HG03060 (cell line): Measurements from ENCODE around the gene PCSK2.

ENCODE experiments used
- ATAC-seq: cut with Tn5 transposase; IDR thresholded peaks from one replicate; pipeline ENCODE4 v1.9.1; 2021; ENCODE audit warnings: low read depth, moderate number of reproducible peaks; ENCODE audit not compliant: unreplicated experiment

Gene PCSK2

DNA sequence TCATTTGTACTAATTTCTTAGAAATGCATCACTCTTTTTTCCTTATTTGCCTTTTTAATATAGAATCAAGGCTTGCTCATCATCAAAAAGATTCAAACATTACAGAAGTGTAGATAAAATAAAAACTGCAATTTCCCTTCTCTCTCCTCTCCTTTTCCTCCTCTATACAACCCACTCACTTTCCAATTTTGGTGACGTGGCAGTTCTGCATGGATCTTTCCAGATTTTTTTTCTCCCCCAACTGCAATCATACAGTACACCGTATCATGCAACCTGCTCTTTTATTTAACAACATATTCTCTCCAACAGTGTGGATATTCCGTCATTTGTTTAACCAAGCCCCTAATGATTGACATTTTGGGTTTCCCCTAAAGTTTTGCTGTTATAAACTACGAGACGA is 163.8 kb downstream of the PCSK2 start:
- ATAC-seq, result no peak

DNA sequence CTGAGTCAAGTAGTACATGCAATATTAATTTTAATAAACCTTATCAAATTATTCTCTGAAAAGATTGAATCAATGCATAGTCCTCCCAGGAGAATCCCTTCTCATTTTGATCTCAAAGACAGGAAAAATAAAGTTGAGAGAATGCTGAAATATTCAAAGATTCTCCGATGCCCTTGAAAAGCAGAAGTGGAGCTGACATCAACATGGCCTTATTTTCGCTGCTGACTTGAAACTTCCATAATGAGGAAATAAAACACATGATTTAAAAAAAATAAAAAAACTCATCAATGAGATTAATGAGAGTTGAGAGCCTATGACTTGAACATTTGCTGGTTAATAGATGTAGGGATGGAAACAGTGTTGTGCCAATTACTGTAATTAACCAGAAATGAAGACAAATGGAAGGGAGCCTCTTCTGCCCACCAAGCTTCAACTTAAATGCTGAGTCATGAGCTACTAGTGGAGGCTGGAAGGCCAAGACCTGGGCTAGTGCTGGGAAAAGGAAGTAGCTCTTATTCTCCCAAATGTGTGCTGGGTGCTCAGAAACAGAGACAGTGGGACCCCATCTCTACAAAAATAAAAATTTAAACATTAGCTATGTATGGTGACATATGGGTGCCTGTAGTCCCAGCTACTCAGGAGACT is 164.4 kb downstream of the PCSK2 start:
- ATAC-seq, result no peak

DNA sequence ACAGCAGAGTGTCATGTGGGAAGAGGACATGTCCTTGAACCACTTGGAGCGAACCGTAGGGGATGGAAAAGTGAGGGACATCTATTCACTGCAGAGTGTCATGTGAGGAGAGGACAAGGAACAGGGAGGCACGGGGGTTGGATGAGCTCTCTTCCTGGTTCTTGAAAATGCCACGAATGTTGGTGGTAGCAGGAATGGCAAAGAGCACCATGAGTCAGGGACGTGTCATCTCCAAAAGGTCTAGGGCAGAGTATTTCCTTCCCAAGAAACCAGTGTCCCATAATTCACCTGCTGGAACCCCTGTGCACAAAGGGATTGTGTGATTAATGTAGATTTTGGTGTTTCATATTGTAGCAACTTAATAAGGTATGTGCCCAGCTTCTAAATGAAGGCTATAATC is 167.6 kb downstream of the PCSK2 start:
- ATAC-seq, result no peak

DNA sequence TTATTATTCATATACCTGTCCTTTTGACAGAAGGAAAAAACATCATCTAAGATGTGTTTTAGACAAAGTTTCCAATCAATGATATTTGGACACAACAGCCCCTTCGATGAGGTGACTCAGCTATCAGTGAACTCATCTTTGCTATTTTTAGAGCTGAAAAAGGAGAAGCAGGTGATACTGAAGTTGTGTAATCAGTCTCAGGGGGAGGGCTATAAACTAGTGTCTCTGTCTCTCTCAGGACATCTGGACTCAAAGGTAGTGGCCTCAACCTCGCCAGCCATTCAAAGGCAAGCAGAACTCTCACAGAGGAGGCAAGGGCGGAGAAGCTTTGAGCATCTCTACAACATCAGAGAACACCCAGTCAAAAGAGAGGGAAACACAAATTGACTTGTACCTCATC is 168.9 kb downstream of the PCSK2 start:
- ATAC-seq, result no peak

DNA sequence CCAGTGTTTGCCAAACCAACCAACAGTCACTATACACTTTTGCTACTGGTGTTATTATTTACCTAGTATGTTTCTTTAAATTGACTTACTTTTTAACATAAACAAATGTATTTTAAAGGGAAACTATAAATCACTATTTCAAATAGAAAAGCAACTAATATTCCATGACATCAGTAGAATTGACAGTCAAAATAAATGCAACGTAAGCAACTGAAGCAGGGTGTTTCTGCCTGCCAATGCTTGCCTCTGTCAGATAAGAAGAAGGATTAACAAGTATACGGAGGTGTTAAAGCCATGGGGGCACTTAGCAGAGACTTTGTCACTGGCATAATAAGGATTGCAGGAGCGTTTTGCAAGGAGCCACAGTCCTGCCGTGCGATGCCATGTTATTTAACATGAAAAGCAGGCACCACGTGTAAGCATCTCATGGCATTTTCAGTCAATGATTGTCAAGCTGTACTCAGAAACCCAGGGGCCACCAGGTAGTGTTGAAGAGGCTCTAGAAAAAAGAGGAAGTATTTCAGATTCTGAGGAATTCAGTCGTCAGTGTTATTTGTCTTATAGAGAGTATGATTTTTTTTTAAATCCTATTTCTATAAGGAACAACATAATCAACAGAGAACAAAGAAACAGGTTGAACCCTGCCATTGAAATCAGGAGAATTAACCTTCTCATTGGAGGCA is 172.6 kb downstream of the PCSK2 start:
- no peak for ATAC-seq

DNA sequence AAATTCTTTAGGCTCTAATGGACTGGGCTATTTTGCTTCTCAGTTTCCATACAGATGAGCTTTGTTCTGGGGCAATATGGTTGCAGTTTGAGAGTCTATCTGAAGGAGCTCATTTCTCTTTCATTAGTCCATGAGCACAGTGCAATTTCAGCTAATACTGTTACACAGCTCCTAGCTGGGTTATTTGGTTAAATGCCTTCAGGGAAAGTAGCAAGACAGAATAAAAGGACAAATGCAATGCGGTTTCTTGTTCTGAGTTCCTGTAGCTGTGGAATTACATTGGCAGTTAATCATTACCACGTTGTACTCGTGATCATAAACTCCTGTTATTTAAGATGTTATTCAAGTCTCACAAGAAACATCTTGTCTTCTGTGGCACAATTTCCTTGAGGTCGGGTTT is 176.6 kb downstream of the PCSK2 start:
- no peak for ATAC-seq

DNA sequence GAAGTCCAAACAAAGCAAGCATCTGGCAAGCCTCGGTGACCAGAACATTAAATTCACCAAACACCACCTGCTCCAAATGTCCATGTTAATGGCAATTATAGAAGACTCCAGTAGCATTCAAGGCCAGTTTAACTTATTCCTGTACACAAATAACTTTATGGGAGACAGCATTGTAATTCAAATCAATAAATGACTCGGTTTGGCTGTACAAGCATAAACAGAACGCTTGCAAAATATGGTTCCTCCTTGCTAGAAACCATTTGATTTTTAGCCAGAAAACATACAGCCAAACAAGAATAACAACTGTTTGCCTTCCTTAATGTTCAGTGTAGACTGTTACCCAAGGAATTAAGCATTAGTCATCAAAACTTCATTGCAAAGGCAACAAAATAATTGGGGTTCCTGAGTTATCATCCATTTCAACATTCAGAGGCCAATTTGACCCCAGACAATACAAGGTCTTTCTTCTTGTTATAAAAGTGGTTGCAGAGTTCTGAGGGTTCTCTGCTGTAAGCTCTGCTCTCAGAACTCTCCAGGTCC is 179.3 kb downstream of the PCSK2 start:
- no peak for ATAC-seq

DNA sequence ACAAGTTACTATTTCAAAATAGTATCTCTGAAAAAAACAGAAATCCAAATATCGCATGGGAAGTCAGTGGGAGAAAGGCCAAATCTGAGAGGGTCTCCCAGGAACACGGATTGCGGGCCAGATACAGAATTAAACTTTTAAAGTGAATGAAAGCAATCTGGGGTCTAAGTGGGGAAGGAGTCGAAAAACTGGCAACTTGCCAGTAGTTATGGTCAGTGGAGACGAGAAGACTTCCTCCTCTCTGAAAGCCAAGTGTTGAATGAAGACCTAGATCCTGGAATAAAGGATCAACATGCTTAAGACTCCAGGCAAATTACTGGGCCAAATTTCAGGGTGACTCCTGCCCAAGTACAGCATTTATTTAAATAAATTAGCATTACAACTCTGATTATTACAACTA is 180.7 kb downstream of the PCSK2 start:
- ATAC-seq, result no peak

DNA sequence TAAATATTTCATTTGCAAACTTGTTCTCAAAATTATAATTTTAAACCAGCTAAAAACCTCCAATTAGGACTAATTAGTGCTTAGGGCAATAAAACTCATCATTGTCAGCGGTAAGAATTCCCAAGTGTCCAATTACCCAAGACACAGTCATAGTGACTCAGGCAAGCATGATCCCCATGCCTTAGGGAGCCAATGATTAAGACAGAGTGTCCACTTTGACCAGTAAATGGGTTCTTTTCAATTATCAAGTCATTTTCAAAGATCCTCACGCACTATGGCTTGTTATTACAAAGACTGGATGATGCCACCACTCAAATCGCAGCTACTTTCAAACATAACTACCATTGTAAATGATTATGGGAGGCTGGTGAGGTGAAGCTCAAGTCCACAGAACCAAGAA is 190.4 kb downstream of the PCSK2 start:
- no peak for ATAC-seq

DNA sequence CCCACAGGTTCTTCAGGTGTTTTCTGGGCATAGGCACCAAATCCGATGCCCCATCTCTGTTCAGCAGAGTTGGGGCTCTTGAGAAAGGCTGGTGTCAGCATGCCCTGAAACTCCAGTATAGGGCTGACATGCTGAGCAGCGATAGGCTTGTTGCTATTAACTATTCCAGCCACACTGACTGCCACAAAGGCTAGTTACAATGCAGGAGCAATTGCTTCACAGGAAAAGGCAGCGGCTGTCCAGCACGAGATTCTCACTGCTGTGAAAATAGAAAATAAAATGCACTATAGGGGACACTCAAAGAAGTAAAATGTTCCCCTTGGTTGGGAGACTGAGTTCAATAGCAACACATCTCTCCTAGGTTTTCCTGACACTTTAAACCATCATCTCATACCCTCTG is 191.9 kb downstream of the PCSK2 start:
- ATAC-seq, result no peak

DNA sequence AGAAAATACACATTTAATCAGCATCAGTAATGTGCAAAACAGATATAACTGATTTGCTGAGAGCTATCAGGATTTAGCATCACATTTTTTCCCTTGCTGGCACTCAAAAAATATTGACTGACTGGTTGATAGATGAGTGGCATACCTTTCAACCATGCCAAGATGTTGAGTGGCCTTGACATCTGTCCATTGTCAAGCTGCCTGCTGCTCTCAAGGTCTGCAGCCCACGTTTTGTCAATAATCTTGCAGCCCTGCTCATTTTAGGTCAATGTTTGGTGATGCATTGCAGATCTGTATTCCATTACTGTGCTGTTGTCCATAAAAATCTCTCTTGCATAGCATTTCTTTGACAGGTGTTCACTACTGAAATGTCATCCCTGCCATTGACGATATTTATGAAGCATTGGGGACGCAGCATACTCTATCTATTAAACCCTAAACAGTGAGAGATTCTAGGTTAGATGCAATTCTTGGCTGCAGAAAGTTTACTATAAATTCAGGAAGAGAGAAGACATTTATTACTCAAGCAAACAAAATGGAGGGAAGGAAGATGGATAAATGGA is 192.7 kb downstream of the PCSK2 start:
- ATAC-seq, result no peak

DNA sequence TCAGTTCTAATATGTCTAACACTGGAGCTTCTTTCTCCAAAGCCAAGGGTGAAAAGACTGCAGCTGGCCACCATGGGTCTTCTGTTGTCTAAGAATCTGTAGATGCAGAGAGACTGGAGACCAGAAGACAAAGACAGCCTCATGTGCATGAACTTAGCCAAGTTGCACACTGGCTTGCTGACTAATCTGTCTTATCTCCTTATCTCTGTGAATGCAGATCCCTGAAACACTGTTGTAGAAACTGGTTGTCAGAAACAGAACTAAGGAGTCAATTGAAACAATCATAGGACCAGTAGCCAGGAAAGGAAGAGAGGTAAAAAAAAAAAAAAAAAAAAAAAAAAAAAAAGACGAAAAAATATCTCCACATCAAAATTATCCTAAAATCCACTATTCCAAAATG is 194.7 kb downstream of the PCSK2 start:
- ATAC-seq, result no peak

DNA sequence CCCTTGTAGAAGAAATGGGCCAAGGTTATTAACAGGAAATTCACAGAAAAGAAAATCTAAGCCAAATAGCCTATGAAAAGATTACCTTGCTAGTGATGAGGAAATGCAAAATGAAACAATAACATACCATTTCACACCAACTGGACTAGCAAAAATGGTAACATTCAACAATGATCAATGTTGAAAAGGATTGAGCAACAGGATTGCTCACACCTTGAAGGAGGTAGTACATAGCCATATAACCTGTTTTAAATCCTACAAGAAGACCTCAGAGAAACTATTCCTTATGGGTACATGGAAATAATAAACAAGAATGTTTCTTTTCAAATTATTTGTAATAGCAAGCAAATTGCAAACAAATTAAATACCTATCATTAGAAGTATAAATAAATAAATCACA is 196.9 kb downstream of the PCSK2 start:
- no peak for ATAC-seq

DNA sequence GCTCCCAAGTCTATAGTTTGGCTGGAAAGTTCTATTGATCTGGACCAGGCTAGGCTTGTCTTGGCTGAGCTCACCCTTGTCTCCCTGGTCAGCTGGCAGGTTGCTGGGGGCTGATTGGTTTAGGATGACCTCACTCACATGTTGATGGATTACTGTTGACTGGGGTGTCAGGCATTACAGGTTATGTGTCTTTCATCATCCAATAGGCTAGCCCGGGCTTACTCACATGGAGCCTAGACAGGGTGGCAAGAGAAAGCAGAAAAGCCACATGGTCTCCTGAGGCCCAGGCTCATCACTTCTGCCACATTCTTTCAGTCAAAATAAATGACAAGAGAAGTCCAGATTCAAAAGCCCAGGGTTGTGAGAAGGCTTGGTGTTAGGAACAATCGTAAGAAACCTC is 200.8 kb downstream of the PCSK2 start:
- no peak for ATAC-seq

DNA sequence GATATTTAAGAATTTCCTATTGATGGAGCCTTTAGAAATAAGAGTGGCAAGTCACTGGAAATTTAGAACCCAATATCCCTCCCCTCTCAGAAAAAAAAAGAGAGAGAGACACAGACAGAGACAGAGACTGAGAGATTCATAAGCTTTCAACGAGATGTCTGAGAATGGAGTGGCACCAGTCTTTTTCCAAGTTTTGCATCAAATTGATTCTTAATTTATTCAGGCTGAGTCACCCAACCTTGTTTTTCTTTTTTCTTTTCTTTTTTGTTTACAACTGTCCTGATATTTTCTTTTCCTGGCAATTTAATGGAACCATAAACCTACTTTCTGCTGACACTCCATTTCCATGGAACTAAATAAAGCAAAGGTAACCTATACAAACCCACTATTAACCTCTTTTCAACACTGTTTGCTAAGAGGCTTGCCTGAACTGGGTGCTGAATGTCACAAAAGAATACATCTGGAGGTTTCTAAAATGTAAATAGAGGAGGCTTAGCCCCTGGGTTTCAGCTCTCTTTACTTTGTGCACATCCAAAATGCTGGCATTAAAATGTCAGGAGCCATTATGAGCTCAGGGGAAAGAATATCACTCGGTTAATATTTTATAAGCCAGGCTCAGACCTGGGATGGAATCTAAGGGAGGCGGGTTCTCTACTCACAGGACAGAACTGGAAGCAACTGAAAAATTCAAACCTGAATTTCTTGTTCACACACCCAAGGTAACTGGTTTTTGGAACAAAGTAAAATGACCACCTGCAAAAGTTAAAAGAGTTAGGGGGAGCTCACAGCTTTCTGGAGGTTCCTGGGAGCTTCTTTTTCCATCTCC is 203.5 kb downstream of the PCSK2 start:
- no peak for ATAC-seq

DNA sequence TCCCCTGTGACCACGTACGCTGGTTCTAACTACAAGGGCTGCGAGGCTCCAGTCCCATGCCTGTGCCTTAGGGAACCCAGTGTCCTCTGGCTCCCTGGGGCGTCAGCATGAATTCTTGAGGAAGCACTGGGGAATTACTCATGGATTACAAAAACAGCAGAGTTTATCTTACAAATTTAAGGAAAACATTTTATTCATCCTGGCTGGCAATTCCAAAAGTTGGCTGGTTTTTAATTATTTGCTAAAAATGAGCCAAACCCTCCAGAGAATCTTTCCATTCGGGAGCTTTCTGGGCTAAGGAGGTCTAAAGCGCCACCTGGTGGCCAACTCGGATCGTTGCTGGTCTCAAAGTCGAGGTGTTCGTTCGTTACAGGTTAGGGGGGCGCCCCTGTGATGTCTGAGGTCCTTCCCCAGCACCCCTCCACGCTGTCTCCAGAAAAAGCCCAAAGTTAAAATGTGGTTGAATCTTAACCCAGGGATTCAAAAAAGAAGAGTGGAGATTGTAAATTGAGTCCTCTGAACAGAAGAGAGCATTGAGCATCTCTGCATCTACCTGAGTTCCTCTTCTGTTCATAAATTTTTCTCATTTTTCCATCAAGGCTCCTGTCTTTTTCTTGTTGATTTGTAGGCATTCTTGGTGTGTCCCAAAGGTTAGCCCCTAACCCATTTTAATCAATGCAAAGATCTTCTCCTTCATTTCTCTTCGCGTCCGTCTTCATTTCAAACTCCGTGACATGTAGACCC is 205.0 kb downstream of the PCSK2 start:
- no peak for ATAC-seq

DNA sequence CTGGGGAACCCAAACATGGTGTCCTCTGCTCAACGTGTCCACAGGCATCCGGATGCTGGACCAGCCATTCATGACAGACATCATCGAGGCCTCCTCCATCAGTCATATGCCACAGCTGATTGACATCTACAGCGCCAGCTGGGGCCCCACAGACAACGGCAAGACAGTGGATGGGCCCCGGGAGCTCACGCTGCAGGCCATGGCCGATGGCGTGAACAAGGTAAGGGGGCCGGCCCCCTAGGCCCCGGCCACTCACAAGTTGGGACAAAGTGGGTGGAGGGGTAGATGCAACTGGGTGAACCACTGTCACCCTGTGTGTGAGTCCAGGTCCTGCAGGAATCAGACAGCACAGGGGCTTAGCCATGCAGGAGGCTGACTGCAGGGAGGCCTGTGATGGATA is 209.8 kb downstream of the PCSK2 start:
- no peak for ATAC-seq

DNA sequence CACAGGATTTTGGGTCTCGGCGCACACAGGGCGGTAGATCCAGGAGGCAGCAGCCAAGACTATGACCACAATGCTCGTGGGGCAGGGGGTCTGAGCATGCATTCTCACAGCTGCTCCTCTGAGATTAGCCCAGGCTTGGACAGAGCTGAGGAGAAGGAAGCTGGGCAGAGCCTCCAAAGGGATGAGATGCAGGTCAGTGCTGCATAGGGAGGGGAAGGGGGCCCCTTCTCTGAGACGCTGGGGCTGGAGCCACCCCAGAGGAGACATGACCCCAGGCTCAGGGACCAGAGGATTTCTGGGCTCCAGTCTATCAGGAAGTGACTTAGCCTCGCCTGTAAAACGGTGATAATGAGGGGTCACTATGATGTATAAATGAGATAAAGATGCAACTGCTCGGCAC is 210.4 kb downstream of the PCSK2 start:
- ATAC-seq, result no peak

DNA sequence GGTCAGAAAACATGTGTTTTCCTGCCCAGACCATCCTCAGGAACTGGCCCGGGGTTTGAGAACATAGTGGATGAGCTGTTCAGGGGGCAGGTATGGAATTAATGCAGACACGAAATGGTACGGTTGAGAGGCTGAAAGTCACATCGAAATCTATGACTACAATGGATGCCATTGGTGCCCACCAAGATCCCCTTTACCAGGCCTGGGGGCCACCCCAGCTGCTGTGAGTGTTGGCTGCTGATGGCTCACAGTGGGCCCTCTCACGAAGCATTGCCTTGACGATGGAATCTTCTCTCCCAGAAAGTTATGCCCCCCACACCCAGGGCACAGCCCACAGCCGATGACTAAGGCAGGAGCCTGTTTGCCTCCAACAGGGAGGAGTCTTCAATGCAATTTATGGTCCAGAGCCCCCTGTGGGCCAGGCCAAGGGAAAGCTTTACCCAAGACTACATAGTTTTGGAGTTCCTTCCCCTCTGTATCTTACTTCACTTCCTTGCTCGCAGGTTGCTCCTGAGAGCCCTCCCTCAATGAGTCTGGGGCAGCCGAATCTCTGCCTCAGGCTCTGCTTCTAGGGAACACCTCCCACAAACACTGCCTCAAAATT is 211.7 kb downstream of the PCSK2 start:
- ATAC-seq, result no peak
